ENCODE data around the gene SMIM7.

SMIM7 gene

GRCh38 chr19:16607819-16608218 is 52.1 kb downstream of the SMIM7 start:
- H3K4me3 ChIP-seq (ENCODE audit: low read length) = no peak overlapping the region
- no peak for DNase-seq (ENCODE audit: low read depth)
- TF ChIP-seq CTCF (conservative IDR thresholded peaks at IDR 0.05; ENCODE audit: low read depth, low read length) = no peak

GRCh38 chr19:16605553-16605994 is 54.4 kb downstream of the SMIM7 start:
- no peak for TF ChIP-seq CTCF (conservative IDR thresholded peaks at IDR 0.05; ENCODE audit: low read depth, low read length)
- no peak for DNase-seq (ENCODE audit: low read depth)
- no peak overlapping the region for H3K4me3 ChIP-seq (ENCODE audit: low read length)

GRCh38 chr19:16605115-16605514 is 54.8 kb downstream of the SMIM7 start:
- no peak overlapping the region for H3K4me3 ChIP-seq (ENCODE audit: low read length)
- DNase-seq (ENCODE audit: low read depth) = no peak
- TF ChIP-seq CTCF (conservative IDR thresholded peaks at IDR 0.05; ENCODE audit: low read depth, low read length) = no peak

- no peak for DNase-seq (ENCODE audit: low read depth)
- TF ChIP-seq CTCF (conservative IDR thresholded peaks at IDR 0.05; ENCODE audit: low read depth, low read length) = no peak
- no peak overlapping the region for H3K4me3 ChIP-seq (ENCODE audit: low read length)
Measured at GRCh38 chr19:16604615-16605014, 55.3 kb downstream of the SMIM7 start.

GRCh38 chr19:16603090-16603489 is 56.9 kb downstream of the SMIM7 start:
- DNase-seq (ENCODE audit: low read depth) = no peak

GRCh38 chr19:16601378-16602052 is 58.4 kb downstream of the SMIM7 start:
- no peak for DNase-seq (ENCODE audit: low read depth)
- TF ChIP-seq CTCF (conservative IDR thresholded peaks at IDR 0.05; ENCODE audit: low read depth, low read length) = no peak
- no peak overlapping the region for H3K4me3 ChIP-seq (ENCODE audit: low read length)

More at GRCh38 chr19:16603090-16603489, 56.9 kb downstream of the SMIM7 start:
- no peak for TF ChIP-seq CTCF (conservative IDR thresholded peaks at IDR 0.05; ENCODE audit: low read depth, low read length)
- H3K4me3 ChIP-seq (ENCODE audit: low read length) = no peak overlapping the region

- TF ChIP-seq CTCF (conservative IDR thresholded peaks at IDR 0.05; ENCODE audit: low read depth, low read length) = no peak
- DNase-seq (ENCODE audit: low read depth) = no peak
- H3K4me3 ChIP-seq (ENCODE audit: low read length) = no peak overlapping the region
Measured at GRCh38 chr19:16600824-16601223, 59.1 kb downstream of the SMIM7 start.
